ENCODE data around the gene COL5A1.

COL5A1 gene

GRCh38 chr9:134811079-134811672 lies 169.6 kb downstream of the COL5A1 start:
- no peak for TF ChIP-seq CTCF (IDR thresholded peaks at IDR 0.05; ENCODE audit: insufficient read depth, low read depth, low read length, missing control alignments)
- no peak for DNase-seq (ENCODE audit: low read depth)
- no peak overlapping the region for H3K4me3 ChIP-seq (ENCODE audit: low read length)

- no peak for TF ChIP-seq CTCF (IDR thresholded peaks at IDR 0.05; ENCODE audit: insufficient read depth, low read depth, low read length, missing control alignments)
- DNase-seq (ENCODE audit: low read depth), result no peak
- H3K4me3 ChIP-seq (ENCODE audit: low read length), result no peak overlapping the region
These were observed 170.2 kb downstream of the COL5A1 start for GRCh38 chr9:134811673-134812342.

GRCh38 chr9:134812343-134812673 lies 170.7 kb downstream of the COL5A1 start:
- no peak for DNase-seq (ENCODE audit: low read depth)
- TF ChIP-seq CTCF (IDR thresholded peaks at IDR 0.05; ENCODE audit: insufficient read depth, low read depth, low read length, missing control alignments), result no peak
- no peak overlapping the region for H3K4me3 ChIP-seq (ENCODE audit: low read length)

GRCh38 chr9:134813841-134814240 lies 172.2 kb downstream of the COL5A1 start:
- DNase-seq (ENCODE audit: low read depth), result no peak
- no peak for TF ChIP-seq CTCF (IDR thresholded peaks at IDR 0.05; ENCODE audit: insufficient read depth, low read depth, low read length, missing control alignments)
- H3K4me3 ChIP-seq (ENCODE audit: low read length), result no peak overlapping the region

- TF ChIP-seq CTCF (IDR thresholded peaks at IDR 0.05; ENCODE audit: insufficient read depth, low read depth, low read length, missing control alignments), result no peak
- H3K4me3 ChIP-seq (ENCODE audit: low read length), result no peak overlapping the region
- no peak for DNase-seq (ENCODE audit: low read depth)
These were observed 173.1 kb downstream of the COL5A1 start for GRCh38 chr9:134814598-134815215.

- no peak for DNase-seq (ENCODE audit: low read depth)
- H3K4me3 ChIP-seq (ENCODE audit: low read length), result no peak overlapping the region
- no peak for TF ChIP-seq CTCF (IDR thresholded peaks at IDR 0.05; ENCODE audit: insufficient read depth, low read depth, low read length, missing control alignments)
These were observed 174.0 kb downstream of the COL5A1 start for GRCh38 chr9:134815435-134816214.
